Measurements from ENCODE around the gene CAMK2A.

Gene CAMK2A

DNA sequence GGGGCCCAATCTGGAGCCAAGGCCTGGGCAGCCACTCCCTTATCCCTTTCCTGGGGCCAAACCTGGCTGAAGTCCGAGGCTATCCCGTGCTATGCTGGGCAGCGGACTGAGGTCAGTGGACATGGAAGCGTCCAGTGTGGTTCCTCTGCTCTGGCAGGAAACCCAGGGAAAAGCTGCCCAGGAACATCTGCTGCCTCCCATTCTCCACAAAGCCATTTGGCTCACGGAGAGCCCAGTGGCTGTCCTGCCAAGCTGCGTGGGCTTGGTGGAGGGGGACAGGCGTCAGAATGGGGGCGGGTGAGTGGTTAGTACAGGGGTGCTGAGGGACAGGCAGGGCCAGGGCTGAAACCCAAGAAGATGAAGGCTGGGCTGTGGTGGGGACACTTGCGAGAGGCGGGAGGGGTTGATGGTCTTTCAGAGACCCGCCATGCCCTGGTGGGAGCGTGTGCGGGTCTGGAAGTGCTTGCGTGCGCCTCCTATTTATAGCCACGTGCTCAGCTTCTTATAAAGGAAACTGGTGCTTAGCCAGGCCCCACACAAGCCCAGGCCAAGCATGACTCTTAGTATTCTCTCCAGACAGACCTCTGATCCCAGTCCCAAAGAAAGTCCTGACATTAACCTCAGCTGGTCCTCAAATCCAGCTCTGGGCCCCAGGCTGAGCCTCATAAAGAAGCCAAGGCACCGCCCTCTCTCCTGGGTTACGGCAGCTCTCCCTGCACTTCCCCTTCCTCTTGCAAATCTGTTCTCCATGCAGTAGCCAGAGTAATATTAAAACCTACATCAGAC lies 109.1 kb downstream of the CAMK2A start:
- no peak for DNase-seq

- DNase-seq, result no peak
Measured at GRCh38 chr5:150179019-150179620, 110.5 kb downstream of the CAMK2A start.

- no peak for DNase-seq
Measured at GRCh38 chr5:150178262-150178661, 111.3 kb downstream of the CAMK2A start.

- no peak for DNase-seq
Measured at GRCh38 chr5:150177721-150178120, 111.9 kb downstream of the CAMK2A start.

DNA sequence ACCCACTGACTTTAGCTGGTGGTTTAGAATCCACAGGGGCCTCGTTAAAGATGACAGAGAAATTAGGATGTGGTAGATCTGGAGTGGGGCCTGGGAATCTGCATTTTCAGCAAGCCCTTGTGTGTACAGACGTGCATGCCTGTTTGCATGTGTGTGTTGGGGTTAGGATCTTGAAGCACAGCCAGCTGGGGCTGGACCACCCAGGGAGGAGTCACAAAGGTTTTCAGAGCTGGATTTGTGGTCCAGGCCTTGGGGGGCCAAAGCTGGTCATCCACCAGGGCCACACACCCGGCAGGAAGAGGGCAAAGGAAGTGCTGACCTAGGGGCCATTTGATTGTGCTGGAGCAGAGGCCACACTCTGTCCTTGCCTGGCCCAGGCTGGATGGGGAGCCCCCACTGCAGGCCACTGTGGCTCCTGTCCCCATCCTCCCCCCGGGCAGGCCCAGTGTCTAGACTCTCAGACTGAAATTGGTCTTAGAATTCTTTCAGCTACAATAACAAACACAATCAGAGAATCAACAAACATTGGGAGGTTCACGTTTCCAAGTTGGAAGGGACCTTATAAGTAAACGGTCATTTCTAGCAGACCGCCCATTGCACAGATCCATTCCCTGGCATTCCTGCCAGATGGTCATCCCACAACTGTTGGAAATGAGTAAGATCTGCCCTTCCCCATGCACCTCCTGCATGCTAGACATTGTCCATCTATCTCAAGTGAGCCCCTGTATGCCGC lies 112.7 kb downstream of the CAMK2A start:
- no peak for DNase-seq

GRCh38 chr5:150175536-150175935 lies 114.0 kb downstream of the CAMK2A start:
- DNase-seq, result no peak

GRCh38 chr5:150175076-150175475 lies 114.5 kb downstream of the CAMK2A start:
- no peak for DNase-seq

DNA sequence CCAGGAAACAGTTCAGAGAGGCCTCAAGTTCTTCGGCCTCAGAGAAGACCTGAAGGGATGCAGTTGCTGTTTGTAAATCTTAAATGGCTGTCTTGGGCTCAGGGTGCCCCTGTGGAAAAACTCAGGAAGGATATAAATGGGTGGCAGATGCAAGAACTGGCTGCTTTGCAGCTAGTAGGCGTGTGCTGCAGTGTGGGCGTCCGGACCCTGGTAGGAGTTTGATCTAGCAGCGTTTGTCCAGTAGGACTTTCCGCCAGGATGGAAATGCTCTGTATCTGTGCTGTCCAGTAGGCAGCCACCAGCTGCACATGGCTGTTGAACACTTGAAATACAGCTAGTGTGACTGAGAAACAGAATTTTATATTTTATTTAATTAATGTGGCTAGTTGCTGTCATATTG lies 115.3 kb downstream of the CAMK2A start:
- DNase-seq, result no peak

GRCh38 chr5:150173161-150173560 lies 116.4 kb downstream of the CAMK2A start:
- DNase-seq, result no peak

DNA sequence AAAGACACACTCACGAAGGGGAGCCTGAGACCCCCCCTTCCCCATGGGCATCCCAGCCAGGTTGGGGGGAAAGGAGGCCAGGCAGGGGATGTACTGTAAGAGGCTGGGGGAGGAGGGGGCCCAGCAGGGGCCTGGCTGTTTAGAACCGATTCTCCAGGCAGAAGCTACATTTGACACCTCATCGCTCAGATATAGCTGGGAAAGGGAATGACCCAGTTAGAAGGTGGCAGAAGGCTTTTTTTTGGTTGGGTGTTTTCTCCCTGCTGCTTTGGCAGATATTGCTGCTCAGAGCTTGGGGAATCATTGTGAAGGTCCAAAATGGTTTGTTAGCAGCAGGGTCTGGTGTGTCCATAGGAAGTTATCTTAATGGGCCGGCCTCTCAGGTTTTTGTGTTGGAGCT lies 117.0 kb downstream of the CAMK2A start:
- no peak for DNase-seq

DNA sequence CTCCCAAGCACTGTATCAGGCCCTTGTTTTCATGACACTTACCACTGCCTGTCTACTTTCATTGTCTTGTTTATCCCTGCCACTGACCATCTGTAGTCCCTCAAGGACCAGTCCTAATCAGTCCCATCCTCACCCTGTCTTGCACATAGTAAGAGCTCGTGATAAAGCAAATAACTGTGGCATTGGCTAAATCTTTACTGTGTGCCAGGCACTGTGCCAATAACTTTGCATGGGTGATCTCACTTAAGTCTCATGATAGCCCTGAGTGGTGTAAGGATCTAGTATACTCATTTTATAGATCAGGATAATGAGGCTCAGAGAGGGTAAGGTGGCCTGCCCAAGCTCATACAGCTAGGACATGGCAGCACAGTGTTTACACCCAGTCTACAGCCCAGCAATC lies 117.4 kb downstream of the CAMK2A start:
- no peak for DNase-seq

Measured in CD4-positive, alpha-beta T cell treated with Interleukin-4 for 4 hours (primary cell).